LNCAP (cell line): ENCODE measurements around the gene SELENOS.

Experiments used
- CTCF ChIP-seq: fragments of 450-650 bp; IDR thresholded peaks from 2 replicates; pipeline ENCODE4 v1.5.1; 2017; ENCODE audit warnings: mild to moderate bottlenecking

The SELENOS gene

GRCh38 chr15:101307897-101308603, 30.8 kb upstream of the SELENOS start:
- TF ChIP-seq CTCF: no peak

GRCh38 chr15:101307048-101307896, 30.0 kb upstream of the SELENOS start:
- TF ChIP-seq CTCF: no peak

GRCh38 chr15:101306341-101307047, 29.2 kb upstream of the SELENOS start:
- TF ChIP-seq CTCF: no peak

- TF ChIP-seq CTCF: no peak
Observed at GRCh38 chr15:101305820-101306255, 28.6 kb upstream of the SELENOS start.

GRCh38 chr15:101303408-101303807, 26.1 kb upstream of the SELENOS start:
- no peak for TF ChIP-seq CTCF

GRCh38 chr15:101296418-101297405, 19.4 kb upstream of the SELENOS start:
- TF ChIP-seq CTCF: no peak
